Central memory CD4-positive, alpha-beta T cell (primary cell): ENCODE results near the gene RAN.
"Not testable (repeated sequence)": the region's sequence is repeated elsewhere in the genome, so short reads cannot be mapped to it uniquely, and the experiment has no call there.

Experiments used
- DNase-seq: peaks from one replicate; pipeline ENCODE4 v3.0.0; 2022

The RAN gene

DNA sequence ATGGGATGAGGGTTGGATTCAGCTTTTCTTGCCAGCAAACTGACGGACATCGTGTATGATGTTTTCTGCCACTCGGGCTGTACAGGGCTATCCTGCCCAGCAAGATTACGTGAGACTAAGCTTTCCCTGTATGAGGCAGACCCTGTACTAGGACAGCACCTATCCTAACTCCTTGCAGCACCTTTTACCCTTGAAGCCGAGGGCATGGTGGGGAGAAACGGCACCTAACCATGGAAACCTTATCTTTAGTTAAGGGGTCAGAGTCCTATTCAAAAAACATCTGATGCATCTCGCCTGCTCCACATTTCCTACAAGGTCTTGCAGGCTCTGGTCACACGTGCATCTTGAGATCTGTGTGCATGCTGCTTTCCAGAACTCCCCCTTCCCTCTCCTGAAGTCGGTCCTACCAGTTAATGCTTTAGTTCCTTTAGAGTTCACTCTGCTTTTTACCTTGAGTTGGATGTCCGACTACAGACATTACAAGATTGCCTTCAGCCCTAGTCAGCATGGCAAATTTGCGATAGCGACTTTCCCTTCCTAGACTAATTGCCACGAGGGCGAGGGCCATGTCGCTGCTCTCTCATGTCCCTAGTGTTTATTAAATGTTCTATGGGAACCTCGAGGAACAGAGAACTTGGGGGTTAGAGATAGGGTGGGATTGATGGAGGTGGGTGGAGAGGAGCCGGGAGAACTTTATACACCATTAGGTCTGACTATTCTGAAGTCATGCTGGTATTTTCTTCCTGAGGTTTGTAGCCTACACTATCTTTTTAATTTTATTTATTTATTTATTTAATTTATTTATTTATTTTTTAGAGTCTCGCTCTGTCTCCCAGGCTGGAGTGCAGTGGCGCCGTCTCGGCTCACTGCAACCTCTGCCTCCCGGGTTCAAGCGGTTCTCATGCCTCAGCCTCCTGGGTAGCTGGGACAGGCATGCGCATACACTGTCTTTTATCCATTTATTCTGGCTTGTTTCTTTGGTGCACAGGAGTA, 6.6 kb downstream of the RAN start:
- no peak for DNase-seq

DNA sequence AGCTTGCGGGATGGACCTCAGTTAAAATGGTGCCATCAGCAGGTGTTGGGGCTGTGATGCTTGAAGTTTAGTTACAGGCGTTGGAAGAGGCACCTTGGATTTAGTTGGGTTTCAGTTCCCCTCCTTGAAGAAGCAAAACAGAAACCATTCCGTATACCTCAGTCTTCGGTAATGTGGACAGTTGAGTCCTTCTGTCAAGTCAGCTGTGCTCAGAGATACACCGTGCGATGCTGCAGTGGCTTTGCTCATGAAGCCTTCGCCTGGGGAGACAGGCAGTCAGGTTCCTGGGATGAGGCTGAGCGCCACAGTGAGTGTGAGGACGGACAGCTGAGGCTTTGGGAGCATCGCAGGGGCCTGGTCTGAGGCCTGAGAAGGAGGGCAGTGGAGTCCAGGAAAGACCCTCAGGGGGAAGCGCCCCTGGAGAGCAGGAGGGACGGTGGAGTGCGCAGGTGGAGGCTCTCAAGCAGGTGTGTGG, 7.4 kb downstream of the RAN start:
- DNase-seq = no peak

DNA sequence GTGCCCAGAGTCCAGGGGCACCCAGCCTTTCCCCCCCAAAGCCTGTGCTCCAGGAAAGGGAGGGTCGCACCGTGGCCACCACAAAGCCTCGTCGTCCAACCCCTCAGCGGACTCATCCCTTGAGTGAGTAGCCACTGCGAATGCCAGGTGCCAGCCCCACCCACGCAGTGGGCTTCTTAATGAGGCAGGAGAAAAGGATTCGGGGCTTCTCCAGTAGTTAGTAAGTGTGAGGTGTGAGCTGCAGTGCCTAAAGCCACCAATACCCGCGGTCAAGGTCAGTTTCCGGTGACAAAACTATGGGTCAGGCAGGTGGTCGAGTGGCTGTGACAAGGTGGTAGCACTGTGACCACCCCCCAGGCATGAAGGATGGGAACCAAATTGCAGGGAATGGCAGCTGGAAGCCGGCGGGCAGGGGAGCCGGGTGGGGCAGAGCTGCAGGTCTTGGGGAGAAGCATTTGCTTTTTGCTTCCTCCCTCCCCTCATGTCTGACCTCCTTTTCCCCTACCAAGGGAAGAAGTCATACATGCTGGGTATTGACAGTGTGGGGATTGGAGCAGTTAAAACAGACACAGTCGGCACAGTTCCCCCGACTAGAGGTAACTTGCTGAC, 8.0 kb downstream of the RAN start:
- no peak for DNase-seq

DNA sequence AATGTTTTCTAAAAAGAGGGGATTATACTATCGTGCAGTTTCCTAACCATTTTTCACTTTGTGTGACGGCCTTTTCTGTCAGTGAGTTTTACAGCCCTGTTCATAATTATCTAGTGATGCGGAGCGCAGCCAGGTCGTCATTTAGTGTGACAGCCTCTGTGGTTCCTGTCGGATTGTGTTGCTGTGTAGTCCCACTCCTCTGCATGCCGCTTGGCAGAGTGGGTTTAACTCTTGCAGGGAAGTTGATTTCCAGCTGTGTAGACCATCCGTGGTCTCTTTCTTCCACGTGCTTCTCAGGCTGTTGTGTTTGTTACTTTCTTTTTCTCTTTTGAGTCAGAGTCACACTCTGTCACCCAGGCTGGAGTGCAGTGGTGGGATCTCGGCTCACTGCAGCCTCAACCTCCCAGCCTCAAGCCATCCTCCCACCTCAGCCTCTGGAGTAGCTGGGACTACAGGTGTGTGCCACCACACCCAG, 8.6 kb downstream of the RAN start:
- no peak for DNase-seq

DNA sequence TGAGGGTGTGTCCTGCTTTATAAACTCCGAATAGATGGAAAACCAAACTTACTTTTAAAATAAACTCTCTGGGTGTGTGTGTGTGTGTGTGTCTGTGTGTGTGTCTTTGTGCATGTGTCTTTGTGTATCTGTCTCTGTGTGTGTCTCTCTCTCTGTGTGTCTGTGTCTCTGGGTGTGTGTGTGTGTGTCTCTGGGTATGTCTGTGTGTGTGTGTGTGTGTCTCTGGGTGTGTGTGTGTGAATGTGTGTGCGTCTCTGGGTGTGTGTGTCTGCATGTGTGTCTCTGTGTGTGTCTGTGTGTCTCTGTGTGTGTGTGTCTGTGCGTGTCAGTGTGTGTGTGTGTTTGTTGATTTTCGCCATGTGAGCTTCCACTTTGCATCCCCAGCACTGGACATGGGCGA, 9.2 kb downstream of the RAN start:
- no peak for DNase-seq

DNA sequence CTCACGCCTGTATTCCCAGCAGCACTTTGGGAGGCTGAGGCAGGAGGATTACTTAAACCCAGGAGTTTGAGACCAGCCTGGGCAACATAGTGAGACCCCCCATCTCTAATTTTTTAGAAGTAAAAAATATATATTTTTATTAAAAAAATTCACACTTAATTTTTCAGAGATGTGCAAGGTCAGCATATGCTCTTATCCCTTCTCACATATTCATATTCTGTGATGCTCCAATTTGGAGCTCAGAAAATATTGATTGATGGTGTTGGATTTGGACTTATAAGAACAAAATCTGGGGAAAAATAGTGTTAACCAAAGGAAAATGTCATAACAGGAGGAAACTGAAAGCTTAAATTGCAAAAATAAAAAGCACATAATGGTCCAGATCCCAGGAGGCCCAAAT, 9.7 kb downstream of the RAN start:
- no peak for DNase-seq

DNA sequence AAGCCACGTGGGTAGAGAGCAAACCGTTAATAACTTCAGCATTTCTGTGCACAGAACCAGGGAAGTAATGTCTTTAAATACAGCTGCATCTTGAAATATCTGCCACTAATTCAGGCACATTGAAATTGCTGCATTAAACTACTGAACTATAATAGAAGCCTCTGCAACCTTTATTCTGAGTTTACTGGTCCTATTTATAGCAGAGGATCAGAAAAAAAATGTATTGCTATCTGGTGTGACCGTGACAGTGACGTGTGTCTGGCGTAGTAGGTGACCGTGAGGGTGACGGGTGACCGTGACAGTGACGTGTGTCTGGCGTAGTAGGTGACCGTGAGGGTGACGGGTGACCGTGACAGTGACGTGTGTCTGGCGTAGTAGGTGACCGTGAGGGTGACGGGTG, 15.3 kb downstream of the RAN start:
- not testable (repeated sequence) for DNase-seq

DNA sequence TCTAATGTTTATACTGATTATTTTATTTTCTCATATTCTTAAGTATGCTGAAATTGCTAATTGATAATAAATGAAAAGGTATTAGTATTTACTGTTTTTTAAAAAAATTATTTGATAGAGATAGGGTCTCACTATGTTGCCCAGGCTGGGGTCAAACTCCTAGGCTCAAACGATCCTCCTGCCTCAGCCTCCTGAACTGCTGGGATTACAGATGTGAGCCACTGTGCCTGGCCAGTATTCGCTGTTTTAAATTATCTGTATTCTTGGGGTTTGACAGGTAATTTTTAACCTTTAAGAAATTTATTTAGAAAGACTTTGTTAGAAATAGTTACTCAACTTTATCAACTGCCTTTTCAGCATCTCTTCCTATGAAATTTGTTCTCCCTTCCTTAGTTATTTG, 32.2 kb downstream of the RAN start:
- DNase-seq = no peak

DNA sequence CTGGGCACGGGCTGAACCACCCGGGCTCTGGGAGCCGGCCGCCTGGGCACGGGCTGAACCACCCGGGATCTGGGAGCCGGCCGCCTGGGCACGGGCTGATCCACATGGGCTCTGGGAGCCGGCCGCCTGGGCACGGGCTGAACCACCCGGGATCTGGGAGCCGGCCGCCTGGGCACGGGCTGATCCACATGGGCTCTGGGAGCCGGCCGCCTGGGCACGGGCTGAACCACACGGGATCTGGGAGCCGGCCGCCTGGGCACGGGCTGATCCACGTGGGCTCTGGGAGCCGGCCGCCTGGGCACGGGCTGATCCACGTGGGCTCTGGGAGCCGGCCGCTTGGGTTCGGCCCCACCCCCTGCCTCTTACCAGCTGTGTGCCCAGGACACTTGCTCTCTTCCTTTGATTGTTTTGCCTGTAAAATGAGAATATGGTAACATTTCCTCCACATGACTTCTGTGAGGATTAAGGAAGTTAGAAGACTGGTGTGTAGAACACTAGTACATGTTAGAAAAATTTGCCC, 33.1 kb downstream of the RAN start:
- not testable (repeated sequence) for DNase-seq

DNA sequence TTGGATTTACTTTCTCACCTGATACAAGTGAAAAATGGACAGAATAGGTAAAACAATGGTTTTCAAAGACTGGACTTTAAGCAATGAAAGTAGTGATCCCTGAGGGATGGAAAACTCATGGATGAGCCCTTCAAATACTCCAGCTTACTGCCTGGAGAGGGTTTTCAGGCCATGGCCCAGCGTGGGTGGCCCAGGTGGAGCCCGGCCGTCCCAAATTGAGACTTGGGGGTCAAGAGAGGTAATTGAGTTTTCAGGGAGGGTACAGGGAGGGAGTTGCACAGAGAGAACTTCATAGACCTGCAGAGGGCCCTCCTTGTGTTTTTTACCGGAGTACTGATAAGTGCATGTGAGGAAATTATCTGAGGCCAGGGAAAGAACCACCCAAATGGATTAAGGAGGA, 37.2 kb downstream of the RAN start:
- DNase-seq = no peak

DNA sequence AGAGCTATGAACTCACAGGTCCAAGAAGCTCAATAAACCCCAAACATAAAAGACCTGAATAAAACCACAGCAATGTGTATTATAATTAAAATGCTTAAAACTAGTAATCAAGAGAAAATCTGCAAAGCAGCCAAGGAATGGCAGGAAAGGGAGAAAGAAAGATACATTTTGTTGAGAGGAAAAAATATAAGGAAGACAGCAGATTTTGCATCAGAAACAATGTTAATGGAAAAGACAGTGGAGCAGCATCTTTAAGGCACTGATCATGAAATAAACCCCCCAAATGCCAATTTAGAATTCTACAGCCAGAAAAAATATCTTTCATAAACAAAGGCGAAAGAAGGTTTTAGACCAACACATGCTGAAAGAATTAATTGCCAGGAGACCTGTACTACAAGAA, 39.3 kb downstream of the RAN start:
- no peak for DNase-seq

DNA sequence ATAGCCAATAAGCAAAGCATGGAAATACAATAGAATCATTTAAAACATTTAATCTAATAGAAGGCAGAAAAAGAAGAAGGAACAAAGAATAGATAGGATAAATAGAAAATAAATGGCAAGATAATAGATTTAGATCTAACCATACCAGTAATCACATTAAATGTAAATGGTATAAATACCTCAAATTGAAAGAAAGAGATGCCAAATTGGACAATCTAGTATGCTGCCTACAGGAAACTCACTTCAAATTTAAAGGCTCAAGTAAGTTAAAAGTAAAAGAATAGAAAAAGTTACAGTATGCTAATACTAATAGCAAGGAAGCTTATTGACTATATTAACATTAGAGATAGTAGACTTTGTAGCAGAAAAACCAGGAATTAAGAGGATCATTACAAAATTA, 40.1 kb downstream of the RAN start:
- DNase-seq = no peak

DNA sequence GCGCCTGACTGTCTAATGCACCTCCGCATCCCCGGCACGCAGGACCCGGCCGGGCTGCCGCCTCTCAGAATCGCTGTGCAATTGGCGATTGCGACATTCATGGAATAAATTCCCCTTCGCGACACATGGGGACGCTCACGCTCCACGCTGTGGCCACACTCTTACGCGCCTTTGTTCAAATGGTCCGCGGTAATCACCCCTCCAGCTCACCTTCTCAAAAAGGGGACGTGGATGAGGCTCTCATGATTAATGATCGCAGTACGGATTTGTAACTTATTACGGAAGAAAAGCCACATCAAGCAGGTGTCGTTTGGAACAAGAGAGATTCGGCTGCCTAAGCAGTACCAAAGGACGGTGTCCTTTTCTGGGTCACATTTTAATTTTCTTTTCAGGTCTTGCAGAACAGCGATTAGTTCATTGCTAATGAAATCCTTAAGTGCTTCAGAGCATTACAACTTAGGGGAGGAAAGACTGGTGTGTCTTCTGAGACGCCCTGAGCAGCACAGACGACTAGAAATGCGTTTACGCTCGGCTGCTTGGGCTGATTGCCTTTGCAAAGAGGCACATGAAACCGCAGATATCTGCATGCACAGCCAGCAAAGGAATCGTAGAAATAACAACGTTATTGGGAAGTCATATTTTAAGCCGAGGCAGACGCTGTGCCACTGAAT, 44.5 kb downstream of the RAN start:
- DNase-seq = no peak

DNA sequence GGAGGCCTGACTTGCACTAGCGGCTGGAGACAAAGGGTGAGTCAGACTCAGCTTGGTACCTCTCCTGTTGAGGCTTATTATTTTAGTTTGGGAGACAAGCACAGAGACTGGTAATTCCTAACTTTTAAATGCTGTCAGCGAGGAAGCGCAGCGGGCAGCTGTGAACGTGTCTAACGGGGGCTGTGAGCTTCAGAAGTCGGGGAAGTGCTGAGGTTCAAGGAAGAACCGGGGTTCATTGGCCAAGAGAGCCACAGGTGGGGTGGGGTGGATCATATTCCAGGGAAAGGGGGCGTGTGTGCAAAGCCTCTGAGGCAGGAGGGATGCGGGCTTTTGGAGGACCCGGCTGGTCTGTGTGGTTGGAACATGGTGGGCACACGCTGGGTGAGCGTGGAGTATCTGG, 45.7 kb downstream of the RAN start:
- DNase-seq = no peak

DNA sequence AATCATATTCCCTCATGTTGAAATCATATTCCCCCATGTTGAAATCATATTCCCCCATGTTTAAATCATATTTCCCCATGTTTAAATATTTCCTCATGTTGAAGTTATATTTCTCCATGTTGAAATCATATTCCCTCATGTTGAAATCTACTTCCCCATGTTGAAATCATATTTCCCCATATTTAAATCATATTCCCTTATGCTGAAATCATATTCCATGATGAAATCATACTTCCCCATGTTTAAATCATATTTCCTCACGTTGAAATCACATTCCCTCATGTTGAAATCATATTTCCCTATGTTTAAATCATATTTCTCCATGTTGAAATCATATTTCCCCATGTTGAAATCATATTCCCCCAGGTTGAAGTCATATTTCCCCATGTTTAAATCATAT, 47.2 kb downstream of the RAN start:
- DNase-seq = no peak

DNA sequence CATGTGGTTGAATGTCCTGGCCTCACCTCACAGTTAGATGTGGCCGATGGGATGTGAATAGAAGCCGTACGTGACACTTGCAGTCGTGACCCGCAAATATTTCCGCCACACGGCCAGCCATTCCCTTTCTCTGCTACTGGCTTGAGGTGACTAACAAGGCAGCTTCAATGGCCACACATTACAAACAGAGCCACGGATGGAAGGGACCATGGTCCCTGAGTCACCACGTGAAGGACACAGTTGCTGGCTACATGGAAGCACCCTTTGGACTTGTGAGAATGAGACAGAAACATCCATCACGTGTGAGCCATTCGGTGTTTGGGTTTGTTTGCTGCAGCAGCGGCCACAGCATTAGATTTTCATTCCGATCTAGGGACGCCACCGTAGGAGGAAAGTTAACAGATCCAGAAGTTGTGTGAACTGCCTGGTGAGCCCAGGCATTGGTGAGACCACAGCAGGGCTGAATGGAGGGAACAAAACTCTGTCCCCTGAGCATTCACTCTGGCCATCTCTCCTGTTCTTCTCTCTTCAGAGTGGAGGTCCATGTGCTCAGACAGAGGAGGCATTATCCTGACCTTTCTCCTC, 48.3 kb downstream of the RAN start:
- DNase-seq = no peak

DNA sequence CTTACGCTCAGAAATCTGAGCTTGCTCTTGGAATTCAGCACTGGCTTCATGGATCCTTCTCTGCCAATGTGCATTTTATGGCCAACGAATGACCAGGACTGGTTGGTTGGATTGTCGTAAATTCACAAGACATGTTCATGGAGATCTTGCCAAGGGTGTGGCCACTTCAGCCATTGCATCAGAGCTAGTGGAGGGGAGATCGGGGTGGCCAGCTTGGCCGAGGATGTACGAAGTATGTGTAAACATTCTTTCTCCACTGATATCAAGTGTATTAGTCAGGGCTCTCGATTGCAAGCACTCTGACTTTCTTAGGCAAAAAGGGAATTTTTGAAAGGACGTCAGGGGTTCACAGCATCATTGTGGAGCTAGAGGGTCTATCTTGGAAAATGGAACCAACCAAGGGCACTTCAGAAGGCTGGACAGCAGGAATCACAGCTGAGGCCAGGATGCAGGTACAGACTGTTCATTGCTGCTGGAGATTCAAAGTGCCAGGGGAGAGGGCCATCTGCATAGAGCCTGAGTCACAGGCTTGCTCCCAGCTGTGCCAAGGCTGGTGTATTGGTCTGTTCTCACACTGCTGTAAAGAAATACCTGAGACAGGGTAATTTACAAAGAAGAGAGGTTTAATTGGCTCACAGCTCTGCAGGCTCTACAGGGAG, 49.0 kb downstream of the RAN start:
- DNase-seq = no peak

DNA sequence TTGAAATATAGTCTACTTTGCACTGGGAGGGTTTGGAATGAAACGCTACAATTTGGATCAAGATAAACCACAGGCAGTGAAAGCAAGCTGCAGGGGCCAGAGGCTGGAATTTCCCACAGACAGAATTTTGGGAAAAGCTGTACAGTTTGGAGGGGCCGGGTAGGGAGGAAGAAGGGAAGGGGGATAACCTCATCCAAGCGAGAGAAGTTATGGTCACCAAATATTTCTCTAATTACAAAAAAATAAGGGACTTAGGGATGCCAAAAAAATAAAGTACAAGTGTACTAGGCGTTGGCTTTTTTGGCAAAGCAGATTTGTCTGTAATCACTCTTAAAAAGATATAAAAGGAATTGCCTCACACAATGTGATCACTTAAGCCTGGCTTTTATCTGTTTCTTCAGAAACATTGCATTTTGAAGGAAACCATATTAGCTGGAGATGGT, 50.7 kb downstream of the RAN start:
- no peak for DNase-seq

DNA sequence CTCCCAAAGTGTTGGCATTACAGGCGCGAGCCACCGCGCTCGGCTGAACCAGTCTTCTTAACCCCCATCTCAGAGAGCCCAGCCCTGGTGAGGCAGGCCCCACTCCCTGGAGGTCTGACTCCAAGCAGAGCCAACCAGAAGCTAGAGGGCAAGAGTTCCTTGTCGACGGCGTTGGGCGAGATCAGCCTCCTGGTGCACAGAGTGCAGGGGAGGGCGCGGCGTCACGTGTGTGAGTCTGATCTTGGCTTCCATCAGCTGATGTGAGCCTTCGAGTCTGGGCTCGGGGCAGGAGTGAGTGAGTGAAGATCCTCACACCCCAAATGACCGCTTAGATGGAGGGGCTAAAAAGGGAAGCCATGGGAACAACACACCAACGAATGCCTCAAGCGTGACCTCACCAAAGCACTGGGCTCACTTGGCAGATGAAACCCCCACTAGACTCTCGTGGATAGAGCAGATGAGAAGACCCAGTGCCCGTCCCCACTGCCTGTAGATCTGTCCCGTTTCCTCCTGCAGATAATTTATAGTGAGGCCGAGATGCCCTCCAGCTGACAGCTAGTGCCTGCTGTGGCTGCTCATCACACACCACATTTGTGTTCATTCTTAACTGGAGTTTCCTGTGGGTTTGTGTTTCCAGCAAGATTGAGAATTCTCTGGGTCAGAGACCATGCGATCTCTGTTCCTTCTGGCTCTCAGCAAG, 53.2 kb downstream of the RAN start:
- no peak for DNase-seq

DNA sequence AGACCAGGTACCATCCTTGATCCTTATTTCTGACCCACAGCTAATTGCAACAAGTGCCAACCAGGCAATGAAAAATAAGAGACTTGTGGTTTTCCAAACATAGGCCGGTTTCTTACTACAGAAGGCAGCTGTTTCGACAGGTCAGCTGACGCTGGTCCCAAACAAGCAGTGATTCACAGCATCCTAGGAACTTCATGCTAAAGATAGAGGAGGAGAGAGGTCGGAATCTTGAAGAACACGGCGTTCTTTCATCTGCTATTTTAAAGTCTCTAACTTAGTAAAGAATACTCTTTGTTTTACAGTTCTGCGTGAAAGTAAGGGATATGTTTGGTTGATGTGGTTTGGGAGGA, 53.8 kb downstream of the RAN start:
- DNase-seq = no peak
